Tibial artery (tissue), 4 donors: Measurements from ENCODE around the gene PAPPA2.
"Not testable (repeated sequence)": the region's sequence is repeated elsewhere in the genome, so short reads cannot be mapped to it uniquely, and the experiment has no call there.

Experiments used
- DNase-seq, 2 donors: peaks; one replicate each; pipeline ENCODE4 v3.0.0-alpha.2; 2019
- H3K27ac ChIP-seq, 2 donors: fragments of 200-600 bp; sonication (generic) in 1 of 2; 1 replicate in 1 of 2; 2 replicates in 1 of 2; pipeline ENCODE4 v1.5.1; 2018 to 2019; ENCODE audit warnings: mild to moderate bottlenecking in 1 of 2
- H3K27me3 ChIP-seq, 2 donors: fragments of 200-600 bp; sonication (generic) in 1 of 2; one replicate each; pipeline versions ENCODE4 v1.5.1 to v1.6.0; 2016 to 2019
- H3K36me3 ChIP-seq, 3 donors: fragments of 200-600 bp; sonication (generic) in 2 of 3; one replicate each; pipeline ENCODE4 v1.5.1; 2016 to 2019; ENCODE audit warnings: mild to moderate bottlenecking in 2 of 3
- H3K4me1 ChIP-seq, 4 donors: fragments of 200-600 bp; sonication (generic) in 2 of 4; 1 replicate in 3 of 4; 2 replicates in 1 of 4; pipeline ENCODE4 v1.5.1; 2016 to 2019
- H3K4me3 ChIP-seq, 2 donors: fragments of 200-600 bp; sonication (generic) in 1 of 2; 1 replicate in 1 of 2; 2 replicates in 1 of 2; pipeline ENCODE4 v1.5.1; 2018 to 2019; ENCODE audit warnings: mild to moderate bottlenecking in 2 of 2
- H3K9me3 ChIP-seq, 3 donors: fragments of 200-600 bp; sonication (generic) in 1 of 3; one replicate each; pipeline ENCODE4 v1.5.1; 2016 to 2019
- CTCF ChIP-seq, 2 experiments: fragments of 200-600 bp in 1 of 2; fragments of 450-650 bp in 1 of 2; IDR thresholded peaks; one replicate each; pipeline ENCODE4 v1.5.1; 2017 to 2019; ENCODE audit warnings: antibody characterized with exemption in 2 of 2, mild to moderate bottlenecking in 1 of 2, moderate library complexity in 1 of 2
- intact Hi-C: fragments of 100-400 bp; cut with DNase I; formaldehyde crosslinking; loops from one replicate; pipeline ENCODE4 v1.15.0; 2023; ENCODE audit warnings: low total_unique reads

PAPPA2 gene

GRCh38 chr1:176626572-176627061 is 163.6 kb downstream of the PAPPA2 start:
- H3K27ac ChIP-seq = no peak overlapping the region
- intact Hi-C loops = no loop called here
- H3K4me3 ChIP-seq = no peak overlapping the region
- peaks cover 0 to 3% (median 0%) of the 10 kb centered on the region in 3 donors for H3K9me3 ChIP-seq
- TF ChIP-seq CTCF (IDR thresholded peaks at IDR 0.05) = no peak
- no peaks in the 10 kb centered on the region for H3K27me3 ChIP-seq
- DNase-seq = no peak
- no peaks in the 10 kb centered on the region for H3K4me1 ChIP-seq
- no peaks in the 10 kb centered on the region for H3K36me3 ChIP-seq

- Histone ChIP-seq H3K27me3 (no peaks in the 10 kb centered on the region), H3K27ac (no peak overlapping the region), H3K36me3 (no peaks in the 10 kb centered on the region), H3K4me3 (no peak overlapping the region), H3K9me3 (no peaks in the 10 kb centered on the region), H3K4me1 (no peaks in the 10 kb centered on the region)
- no peak for TF ChIP-seq CTCF (IDR thresholded peaks at IDR 0.05)
- intact Hi-C loops = no loop called here
- DNase-seq = no peak
Observed at GRCh38 chr1:176628775-176629174, 165.8 kb downstream of the PAPPA2 start.

- H3K9me3 ChIP-seq, H3K36me3 ChIP-seq, intact Hi-C loops, DNase-seq, H3K27me3 ChIP-seq, H3K4me3 ChIP-seq, H3K27ac ChIP-seq: not testable (repeated sequence)
- peaks cover 0 to 15% (median 1%) of the 10 kb centered on the region in 4 donors for H3K4me1 ChIP-seq
Observed at GRCh38 chr1:176634733-176635132, 171.8 kb downstream of the PAPPA2 start.

- no peak for DNase-seq
- Histone ChIP-seq H3K4me3 (no peak overlapping the region), H3K9me3 (no peaks in the 10 kb centered on the region), H3K27me3 (no peaks in the 10 kb centered on the region), H3K27ac (no peak overlapping the region), H3K36me3 (no peaks in the 10 kb centered on the region), H3K4me1 (peaks cover 0 to 15% (median 1%) of the 10 kb centered on the region in 4 donors)
- intact Hi-C loops = no loop called here
- TF ChIP-seq CTCF (IDR thresholded peaks at IDR 0.05) = no peak
Observed at GRCh38 chr1:176638713-176639526, 175.9 kb downstream of the PAPPA2 start.

- no peaks in the 10 kb centered on the region for H3K27me3 ChIP-seq
- H3K4me1 ChIP-seq = peaks cover 0 to 9% (median 1%) of the 10 kb centered on the region in 4 donors
- no peaks in the 10 kb centered on the region for H3K9me3 ChIP-seq
- no peaks in the 10 kb centered on the region for H3K36me3 ChIP-seq
- no peak for TF ChIP-seq CTCF (IDR thresholded peaks at IDR 0.05)
- intact Hi-C loops = no loop called here
- H3K4me3 ChIP-seq = no peak overlapping the region
- no peak for DNase-seq
- no peak overlapping the region for H3K27ac ChIP-seq
Observed at GRCh38 chr1:176643536-176643935, 180.6 kb downstream of the PAPPA2 start.

GRCh38 chr1:176648556-176648955 is 185.6 kb downstream of the PAPPA2 start:
- Histone ChIP-seq H3K27ac (no peak overlapping the region), H3K36me3 (no peaks in the 10 kb centered on the region), H3K4me1 (no peaks in the 10 kb centered on the region), H3K4me3 (no peak overlapping the region), H3K27me3 (no peaks in the 10 kb centered on the region), H3K9me3 (peaks cover 0 to 27% (median 7%) of the 10 kb centered on the region in 3 donors)
- intact Hi-C loops = no loop called here
- no peak for DNase-seq
- TF ChIP-seq CTCF (IDR thresholded peaks at IDR 0.05) = no peak
